ENCODE measurements around the gene CYS1.
A peak's percentile ranks its signal among the peaks of the same experiment; 100 is the strongest.
"Not testable (repeated sequence)": the region's sequence is repeated elsewhere in the genome, so short reads cannot be mapped to it uniquely, and the experiment has no call there.

Gene CYS1

GRCh38 chr2:10028988-10029874, 51.0 kb downstream of the CYS1 start:
- DNase-seq = peak; percentile 75

GRCh38 chr2:10028407-10028987, 51.7 kb downstream of the CYS1 start:
- DNase-seq = no peak

- no peak for DNase-seq
These were observed 52.4 kb downstream of the CYS1 start for GRCh38 chr2:10027660-10028330.

GRCh38 chr2:10026940-10027569, 53.2 kb downstream of the CYS1 start:
- no peak for DNase-seq

GRCh38 chr2:10022966-10023662, 57.1 kb downstream of the CYS1 start:
- no peak for DNase-seq

- no peak for DNase-seq
These were observed 57.8 kb downstream of the CYS1 start for GRCh38 chr2:10022445-10022844.

- DNase-seq = no peak
These were observed 58.2 kb downstream of the CYS1 start for GRCh38 chr2:10022041-10022421.

GRCh38 chr2:10019602-10020400, 60.4 kb downstream of the CYS1 start:
- DNase-seq = no peak

GRCh38 chr2:10019174-10019573, 61.0 kb downstream of the CYS1 start:
- no peak for DNase-seq

GRCh38 chr2:10017313-10017941, 62.8 kb downstream of the CYS1 start:
- DNase-seq = no peak

- DNase-seq = no peak
These were observed 63.4 kb downstream of the CYS1 start for GRCh38 chr2:10016802-10017258.

GRCh38 chr2:10016001-10016801, 64.0 kb downstream of the CYS1 start:
- no peak for DNase-seq

- not testable (repeated sequence) for DNase-seq
These were observed 64.7 kb downstream of the CYS1 start for GRCh38 chr2:10015376-10015989.

GRCh38 chr2:10014418-10015190, 65.6 kb downstream of the CYS1 start:
- no peak for DNase-seq

GRCh38 chr2:10013651-10014417, 66.4 kb downstream of the CYS1 start:
- DNase-seq = not testable (repeated sequence)

GRCh38 chr2:10012963-10013461, 67.2 kb downstream of the CYS1 start:
- no peak for DNase-seq

- not testable (repeated sequence) for DNase-seq
These were observed 67.7 kb downstream of the CYS1 start for GRCh38 chr2:10012366-10012962.

Measured in activated CD8-positive, alpha-beta memory T cell treated with anti-CD3 and anti-CD28 coated beads for 24 hours (primary cell).